NCI-H510A treated with DMSO at 0.1 percent for 48 hours (cell line): ENCODE measurements around the gene LRRC61.

Source experiments
- DNase-seq: peaks from one replicate; lab custom pipeline; 2025; lab: John Stamatoyannopoulos, UW

LRRC61 gene

DNA sequence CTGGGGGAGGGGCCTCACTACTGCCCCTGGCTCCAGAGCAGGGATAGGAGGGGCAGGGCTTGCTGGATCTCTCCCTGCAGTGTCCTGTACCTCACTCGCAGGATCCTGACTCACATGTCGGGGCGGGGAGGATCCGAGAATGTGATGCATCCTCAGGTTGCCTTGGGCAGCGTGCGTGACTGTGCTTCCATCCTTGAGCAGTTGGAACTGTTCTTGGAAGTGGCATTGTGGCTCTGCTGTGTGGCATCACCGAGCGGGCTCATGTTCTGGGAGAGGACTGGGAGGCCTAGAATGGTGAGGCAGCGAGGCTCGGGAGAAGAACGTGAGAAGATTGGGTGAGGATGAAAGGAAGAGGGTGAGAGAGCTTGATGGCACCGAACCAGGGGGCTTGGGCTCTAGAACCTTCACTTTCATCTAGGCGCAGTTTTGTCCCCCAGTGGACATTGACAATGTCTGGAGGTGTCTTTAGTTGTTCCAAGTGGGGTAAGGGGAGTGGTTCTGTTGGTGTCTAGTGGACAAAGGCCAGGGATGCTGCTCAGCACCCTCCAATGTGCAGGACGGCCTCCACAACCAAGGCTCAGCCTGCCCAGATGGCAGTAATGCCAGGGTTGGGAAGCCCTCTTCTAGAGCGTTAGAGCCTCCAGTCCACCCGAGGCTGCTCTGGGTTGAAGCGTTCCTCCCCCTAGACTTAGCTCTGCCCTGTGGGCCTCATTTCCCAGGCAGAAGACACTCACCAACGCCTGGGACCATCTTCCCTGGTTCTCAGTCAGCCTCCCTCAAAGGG, 9.9 kb downstream of the LRRC61 start:
- DNase-seq, result no peak

DNA sequence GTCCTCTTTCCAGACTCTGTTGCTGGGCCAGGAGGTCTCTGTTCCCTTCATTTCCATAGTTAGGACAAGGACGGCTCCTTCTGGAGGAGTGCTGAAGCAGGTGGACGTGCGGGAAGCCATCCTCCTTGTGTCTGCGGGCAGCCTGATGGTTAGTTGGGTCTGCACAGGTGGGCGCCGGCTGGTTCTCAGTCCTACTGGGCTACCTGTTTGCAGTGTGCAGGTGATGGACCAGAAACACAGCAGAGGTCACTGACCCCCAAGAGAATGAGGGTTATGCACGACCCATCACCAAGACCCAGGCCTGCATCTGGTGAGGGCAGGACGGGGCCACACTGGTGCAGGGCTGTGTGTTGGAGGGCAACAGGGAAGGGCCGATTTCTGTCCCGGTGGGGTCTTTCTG, 10.5 kb downstream of the LRRC61 start:
- DNase-seq, result no peak

DNA sequence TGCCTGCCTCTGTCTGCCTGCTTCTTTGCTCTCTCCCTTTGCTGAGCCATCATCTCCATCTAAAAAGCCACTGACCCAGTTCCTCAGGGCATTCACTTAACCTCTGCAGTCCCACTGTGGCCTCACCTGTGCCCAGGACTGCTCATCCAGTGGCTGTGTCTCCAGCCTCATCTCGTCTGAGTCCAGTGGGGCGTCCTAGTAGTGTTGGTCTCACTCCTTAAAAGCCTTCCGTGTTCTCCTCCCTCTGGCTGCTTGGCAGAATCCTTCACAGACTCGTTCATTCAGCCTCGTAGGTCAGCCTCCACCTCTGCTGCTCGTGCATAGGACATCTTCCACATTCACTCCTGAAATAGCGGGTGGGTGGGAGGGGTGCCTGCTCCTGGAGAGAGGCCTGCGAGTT, 11.0 kb downstream of the LRRC61 start:
- no peak for DNase-seq

DNA sequence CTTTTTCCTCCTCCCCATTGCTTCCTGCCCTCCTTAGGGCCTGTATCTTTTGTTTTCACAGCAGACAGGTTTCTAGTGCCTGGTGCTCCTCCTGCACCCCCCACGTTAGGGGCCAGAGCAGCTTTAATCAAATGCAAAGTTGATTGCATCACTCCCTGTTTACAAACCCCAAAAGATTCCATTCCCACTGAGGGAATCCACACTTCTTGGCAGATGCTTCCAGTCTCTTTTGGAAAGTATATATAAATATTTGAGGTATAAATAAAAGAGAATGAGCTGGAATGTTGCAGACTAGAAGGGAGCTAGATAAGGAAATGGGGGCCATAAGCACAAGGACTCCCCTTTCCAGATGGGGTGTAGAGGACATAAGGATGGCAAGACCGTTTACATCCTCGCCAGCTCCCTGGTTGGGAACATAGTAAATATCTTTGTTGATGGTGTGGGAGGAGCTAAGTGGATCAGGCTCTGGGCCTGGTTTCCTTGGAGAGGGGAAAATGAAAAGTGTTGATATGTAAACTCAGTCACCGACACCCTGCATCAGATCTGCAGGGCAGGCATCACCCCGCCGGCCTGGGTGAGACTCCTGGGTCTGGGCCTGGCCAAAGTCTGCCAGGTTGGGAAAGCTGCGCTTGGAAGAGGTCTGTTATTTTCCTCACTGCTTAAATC, 12.1 kb downstream of the LRRC61 start:
- no peak for DNase-seq

DNA sequence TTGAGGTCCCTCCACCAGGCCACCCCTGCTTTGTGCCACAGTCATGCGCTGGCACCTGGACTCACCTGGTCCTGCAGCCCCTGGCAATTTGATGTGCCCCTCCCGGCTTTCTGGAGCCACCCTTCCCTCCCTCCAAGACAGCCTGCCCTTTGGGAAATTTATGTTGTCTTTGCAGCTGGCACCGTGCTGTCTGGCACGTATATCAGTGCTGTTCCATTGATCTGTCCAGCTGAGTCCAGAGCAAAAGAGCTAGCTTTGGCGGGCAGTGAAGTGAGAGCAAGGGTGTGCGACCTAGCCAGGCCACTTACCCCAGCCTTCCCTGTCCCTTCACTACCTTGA, 12.6 kb downstream of the LRRC61 start:
- DNase-seq, result no peak

DNA sequence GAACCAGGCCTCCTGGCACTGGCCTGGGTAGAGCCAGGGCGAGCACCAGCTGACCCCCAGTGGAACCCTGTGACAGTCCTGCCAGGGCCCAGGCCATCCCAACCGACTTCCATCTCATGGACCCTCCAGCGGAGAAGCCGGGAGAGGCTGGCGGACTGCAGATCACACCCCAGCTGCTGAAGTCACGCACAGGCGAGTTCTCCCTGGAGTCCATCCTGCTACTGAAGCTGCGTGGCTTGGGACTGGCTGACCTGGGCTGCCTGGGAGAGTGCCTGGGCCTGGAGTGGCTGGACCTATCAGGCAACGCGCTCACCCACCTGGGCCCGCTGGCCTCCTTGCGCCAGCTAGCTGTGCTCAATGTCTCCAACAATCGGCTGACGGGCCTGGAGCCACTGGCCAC, 13.6 kb downstream of the LRRC61 start:
- DNase-seq, result no peak

DNA sequence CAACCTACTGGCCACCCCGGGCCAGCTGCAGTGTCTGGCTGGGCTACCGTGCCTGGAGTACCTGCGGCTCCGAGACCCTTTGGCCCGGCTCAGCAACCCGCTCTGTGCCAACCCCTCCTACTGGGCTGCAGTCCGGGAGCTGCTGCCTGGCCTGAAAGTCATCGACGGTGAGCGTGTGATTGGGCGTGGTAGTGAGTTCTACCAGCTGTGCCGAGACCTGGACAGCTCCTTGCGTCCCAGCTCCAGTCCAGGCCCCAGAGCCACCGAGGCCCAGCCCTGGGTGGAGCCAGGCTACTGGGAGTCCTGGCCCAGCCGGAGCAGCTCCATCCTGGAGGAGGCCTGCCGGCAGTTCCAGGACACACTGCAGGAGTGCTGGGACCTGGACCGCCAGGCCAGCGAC, 14.0 kb downstream of the LRRC61 start:
- no peak for DNase-seq

DNA sequence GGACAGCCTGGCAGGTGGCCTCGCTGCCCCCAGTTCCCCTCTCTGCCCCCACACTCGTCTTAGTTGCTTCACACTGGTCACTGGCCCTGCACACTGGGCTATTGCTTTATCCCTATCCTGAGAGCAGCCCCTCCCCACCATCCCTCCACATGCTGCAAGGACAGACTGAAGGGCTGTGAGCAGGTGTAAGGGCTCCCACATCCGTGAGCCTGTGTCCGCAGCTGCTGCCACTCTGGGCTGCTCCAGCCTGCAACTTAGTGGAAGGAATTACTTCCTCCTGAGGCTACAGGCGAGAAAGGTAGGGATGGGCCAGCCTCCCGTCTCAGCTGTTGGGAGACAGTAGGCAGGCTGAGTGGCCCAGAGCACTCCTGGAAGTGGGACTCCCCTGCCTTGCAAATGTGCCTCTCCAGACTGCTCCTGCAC, 14.5 kb downstream of the LRRC61 start:
- no peak for DNase-seq

DNA sequence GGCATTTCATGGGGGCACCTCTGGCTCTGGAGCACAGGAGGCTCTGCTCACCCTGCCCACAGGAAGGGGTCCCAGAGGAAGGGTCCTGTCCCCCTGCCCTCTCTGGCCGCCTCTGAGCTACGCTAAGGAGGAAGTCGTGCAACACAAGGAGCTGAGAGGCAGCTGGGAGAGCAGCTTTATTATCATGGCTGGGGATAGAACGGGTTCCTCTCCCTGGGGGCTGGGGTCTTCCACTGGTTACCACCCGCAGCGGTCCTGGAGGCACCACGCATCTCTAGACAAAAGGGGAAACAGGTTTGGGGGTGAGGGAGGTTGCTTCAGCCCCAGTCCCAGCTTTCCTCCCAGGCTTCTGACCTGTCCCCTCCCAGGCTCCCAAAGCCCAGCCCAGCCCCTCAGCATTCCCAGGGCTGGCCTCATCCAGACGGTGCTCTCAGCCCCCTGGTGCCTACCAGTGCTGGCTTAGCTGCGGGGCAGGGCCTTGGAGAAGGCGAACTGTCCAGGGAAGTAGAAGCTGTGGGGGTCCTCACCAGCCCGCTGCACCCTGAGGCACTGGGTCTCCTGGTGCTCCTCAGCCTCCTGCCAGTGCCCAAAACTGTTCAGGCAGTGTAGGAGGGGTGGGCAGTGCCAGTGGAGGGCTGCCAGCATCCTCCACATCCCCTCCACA, 15.1 kb downstream of the LRRC61 start:
- DNase-seq, result no peak

DNA sequence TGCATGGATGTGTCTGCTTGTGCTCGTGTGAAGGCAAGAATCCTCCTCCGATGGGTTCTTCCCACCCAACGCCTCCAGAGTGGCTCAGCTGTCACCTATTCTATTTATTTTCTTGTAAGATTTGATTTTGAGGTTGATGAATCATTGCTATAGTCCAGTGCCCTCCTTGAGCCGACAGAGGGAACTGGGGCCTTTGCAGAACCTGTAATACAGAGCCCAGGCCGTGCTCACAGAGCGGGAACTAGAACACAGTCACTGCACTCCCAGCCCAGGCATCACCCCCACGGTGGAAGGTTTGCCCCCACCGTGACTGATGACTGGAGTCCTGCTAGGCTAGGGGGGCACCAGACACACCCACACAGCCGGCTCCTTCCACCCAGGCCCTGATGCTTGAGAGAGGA, 16.3 kb downstream of the LRRC61 start:
- DNase-seq, result no peak

DNA sequence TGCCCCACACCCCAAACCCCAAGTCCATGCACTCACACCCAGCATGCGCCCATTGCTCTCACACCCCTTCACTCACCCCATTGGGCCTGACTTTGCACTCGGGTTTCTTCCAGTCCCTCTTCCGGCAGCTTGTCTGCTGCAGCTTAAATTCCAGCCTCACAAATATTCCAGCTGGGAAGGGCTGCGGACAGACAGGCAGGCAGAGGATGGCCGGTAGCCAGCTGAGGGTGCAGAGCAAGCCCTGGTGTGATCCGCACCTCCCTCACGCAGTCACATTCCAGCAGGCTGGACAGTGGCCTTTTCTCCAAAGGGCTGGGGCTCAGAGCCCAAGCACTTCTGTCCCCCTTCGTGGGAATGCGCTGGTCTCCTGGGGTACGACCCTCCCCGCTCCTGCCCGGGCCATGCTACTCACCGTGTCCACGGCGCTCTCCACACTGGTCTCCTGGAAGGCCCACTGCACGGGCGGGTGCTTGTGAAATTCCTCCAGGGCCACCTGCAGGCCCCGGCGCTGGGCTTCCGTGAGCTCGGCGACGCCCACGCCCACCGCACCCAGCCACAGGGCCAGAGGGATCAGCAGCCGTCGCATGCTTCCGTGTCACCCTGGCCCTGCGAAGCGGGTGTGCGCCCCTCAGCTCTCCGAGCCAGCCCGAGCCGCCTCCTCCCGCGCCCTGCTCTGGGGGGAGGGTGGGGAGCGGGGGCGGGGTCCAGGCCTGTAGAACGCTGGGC, 17.0 kb downstream of the LRRC61 start:
- DNase-seq, result no peak

DNA sequence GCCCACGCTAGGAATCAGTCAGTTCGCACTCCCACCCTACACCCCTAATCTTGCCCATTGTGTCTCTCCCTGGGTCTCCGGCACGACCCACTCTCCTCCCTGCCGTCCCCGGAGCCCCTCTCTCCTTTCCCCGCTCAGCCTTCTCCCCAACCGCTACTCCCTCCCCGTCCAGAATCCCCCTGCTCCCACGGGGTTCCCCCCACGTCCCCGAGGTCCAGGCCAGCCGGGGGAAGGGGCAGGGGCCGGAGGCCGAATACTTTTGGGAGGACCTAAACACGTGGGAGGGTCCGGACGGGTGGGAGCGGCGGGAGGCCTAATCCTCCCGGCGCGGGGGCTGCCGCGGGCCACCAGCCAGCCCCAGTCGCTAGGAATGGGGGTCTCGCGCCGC, 17.7 kb downstream of the LRRC61 start:
- DNase-seq, result no peak

DNA sequence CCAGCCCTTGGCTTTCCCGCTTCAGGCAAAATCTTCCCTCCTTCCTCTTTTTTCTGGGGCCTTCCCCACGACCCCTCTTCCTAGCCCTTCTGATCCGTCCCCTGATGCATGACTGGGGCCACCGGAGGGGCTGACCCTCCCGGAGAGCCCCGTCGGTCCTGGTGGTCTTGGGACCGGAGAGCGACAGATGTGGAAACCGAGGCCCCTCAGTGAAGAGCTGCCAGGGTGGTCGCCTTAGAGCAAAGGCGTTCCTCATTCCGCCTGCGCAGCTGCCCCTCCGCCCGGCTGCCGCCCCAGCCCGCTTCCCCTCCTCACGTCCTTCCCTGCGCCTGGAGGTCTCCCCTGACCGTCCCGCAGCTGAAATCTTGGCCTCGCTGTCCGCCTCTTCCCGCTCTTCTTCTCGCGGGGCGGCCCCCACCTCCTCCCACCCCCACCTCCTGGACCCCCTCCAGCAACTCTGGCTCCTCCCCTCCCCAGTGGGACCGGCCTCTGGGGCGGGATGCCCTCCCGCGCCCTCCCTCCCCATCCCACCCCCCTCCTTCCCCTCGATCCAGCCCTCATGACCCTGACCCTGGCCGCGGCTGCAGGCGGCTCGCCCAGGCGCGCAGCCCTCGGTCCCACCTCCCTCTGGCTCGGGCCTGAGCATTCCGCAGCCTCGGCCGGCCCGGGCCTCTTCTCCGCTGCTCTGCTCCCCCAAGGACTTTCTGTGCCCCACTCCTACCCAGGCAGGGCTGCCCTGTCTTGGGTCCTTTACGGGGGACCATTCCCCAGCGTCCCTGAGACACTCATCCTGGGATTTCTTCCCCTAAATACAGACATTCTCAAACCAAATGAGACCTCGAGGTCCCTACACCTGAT, 18.3 kb downstream of the LRRC61 start, which contains the start of gene RARRES2:
TSS of gene RARRES2 (minus strand) at position 367 of the 858 bp plus-strand sequence. CDS start 1,020 bp downstream, outside the sequence.
- DNase-seq, result no peak

DNA sequence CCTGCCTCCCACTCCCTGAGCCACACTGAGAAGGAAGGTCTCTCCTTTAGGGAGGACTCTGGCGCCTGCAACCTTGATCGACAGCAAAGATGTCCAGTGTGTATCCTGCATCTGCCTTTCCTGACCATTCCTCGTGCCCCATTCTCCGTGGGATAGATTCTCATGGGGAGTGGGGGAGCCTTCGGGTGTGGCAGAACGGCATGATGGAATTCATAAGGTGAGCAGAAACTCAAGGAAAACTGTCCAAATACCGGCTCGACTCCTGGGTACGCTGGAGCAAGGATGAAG, 18.9 kb downstream of the LRRC61 start:
- no peak for DNase-seq

DNA sequence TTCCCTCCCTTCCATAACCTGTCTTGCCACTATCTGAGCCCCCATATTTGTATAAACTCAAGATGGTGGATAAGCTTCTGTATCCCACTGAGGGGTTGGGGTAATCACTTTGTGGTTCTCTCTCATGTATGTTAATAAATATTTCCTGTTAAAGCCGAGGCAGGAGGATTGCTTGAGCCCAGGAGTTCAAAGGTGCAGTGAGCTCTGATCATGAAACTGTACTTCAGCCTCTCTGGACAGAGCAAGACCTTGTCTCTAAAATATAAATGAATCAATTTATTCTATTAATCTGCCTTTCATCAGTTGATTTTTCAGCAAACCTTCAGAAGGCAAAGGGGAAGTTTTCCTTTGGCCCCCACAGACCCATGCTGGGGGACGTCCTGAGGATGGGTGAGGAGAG, 20.1 kb downstream of the LRRC61 start:
- DNase-seq, result no peak

DNA sequence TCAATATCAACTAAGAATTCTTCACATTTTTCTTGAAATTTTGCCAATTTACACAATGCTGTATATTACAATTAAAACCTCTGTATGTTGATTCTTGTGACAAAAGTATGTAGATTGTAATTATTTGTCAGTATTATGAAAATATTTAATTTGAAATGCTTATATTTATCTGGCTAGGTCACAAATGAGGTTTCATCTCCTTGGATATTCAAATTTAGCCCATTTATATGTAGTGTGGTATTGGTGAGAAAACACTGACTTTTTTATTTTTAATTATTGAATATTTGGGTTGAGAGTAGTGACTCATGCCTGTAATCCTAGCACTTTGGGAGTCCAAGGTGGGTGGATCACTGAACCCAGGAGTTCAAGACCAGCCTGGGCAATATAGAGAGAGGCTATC, 21.1 kb downstream of the LRRC61 start:
- no peak for DNase-seq

DNA sequence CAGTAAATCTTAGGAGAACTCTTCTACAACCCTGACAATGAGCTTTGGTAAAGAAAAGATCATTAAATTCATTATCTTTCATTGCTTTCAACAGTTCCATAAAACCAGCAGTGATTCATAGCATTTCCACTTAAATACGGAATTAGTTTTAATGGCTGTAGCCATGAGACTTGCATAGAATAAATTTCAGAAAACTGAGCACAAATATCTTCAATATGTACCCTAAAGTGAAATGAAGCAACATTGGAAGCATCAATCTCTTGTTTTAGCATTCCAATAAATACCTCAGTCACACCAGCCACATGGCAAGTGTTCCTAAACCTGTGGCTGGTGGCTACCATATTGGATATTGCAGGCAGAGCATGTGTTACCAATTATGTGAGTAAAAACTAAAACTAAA, 21.9 kb downstream of the LRRC61 start:
- no peak for DNase-seq

DNA sequence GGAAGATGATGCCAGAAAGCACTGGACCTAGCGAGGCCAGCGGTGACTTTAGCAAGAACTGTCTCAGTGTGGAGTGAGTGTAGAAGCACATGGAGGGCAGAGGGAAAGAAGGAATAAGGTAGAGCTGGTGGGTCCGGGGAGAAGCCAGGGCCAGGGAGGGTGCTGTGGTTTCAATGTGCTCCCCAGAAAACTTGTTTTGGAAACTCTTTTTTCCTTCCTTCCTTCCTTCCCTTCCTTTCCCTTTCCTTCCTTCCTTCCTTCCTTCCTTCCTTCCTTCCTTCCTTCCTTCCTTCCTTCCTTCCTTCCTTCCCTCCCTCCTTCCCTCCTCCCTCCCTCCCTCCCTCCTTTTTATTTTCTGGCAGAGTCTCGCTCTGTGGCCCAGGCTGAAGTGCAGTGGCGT, 23.8 kb downstream of the LRRC61 start:
- DNase-seq, result no peak

DNA sequence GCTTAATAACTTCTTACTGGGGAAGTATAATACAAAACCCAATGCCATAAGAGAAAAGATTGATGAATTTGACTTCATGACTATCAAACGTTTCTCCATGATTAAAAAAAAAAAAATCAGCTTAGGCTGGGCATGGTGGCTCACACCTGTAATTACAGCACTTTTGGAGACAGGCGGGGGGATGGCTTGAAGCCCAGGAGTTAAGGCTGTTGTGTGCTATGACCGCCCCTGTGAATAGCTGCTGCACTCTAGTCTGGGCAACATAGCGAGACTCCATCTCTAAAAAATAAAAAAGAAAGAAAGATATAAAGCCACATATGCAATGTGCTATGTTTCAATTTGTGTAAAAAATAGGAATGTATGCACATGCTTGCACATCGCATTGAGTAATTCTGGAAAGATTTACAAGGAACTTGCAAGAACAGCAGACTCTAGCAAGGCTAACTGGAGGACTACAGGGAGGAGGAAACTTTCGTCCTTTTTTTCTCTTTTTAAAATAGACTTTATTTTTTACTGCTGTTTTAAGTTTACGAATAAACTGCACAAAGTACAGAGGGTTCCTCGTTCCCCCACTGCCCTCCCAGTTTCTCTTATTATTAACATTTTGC, 28.5 kb downstream of the LRRC61 start:
- DNase-seq, result no peak

DNA sequence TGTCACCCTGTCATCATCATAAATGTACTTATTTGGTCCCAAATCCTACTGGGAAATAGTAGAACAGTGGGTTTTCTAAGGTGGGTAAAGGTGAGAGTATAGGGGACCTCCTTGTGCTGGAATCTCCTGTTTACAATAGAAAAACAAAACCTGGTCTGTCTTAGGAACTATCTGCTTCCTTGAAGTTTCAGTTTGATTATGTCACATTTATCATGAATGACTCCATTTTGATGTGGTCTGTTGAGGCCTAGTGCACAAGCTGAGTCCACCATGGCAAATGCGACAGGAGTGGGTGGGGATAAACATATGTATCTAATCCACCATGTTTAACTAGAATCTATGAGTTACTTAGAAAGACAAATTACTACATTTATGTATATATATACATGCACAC, 32.5 kb downstream of the LRRC61 start:
- DNase-seq, result no peak

DNA sequence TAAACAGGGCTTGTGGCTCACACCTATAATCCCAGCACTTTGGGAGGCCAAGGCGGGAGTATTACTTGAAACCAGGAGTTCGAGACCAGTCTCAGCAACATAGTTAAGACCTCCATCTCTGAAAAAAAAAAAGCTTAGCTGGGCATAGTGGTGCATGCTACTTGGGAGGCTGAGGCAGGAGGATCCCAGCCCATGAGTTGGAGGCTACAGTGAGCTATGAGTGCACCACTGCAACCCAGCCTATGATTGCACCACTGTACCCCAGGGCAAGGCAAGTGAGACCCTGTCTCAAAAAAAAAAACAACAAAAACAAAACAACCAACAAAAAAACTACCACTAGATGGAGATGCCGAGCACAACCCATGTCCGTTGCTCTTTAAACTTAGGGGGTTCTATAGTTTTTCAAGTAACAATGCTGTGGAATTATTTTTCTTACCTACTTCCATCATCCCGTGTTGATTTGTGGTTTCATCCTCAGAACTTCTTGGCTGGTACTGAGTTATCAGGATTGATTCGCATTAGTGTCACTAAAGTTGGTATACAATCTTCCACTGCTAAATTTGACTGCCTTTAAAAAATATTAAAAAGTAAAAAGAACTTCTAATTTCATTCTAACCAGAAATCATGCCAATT, 33.2 kb downstream of the LRRC61 start:
- DNase-seq, result peak; percentile 7
